HL-60 (cell line): ENCODE data around the gene ERCC8.
"Not testable (repeated sequence)": the region's sequence is repeated elsewhere in the genome, so short reads cannot be mapped to it uniquely, and the experiment has no call there.

Experiments used
- DNase-seq, 2 experiments: peaks; one replicate each; pipeline ENCODE4 v3.0.0-alpha.2; 2010 to 2020; ENCODE audit warnings: low read depth in 1 of 2, low spot score in 1 of 2
- H3K27ac ChIP-seq: fragments of 250-450 bp; sonication (Bioruptor Pico); replicated peaks from 2 replicates; pipeline ENCODE4 v1.5.1; 2020; ENCODE audit warnings: mild to moderate bottlenecking, moderate library complexity
- H3K27me3 ChIP-seq: fragments of 250-450 bp; sonication (Bioruptor Pico); 2 replicates; pipeline ENCODE4 v1.5.1; 2021; ENCODE audit warnings: mild to moderate bottlenecking, moderate library complexity; ENCODE audit not compliant: insufficient read depth, poor library complexity, severe bottlenecking
- H3K4me3 ChIP-seq: replicated peaks from 2 replicates; pipeline ENCODE4 v1.5.1; 2011; ENCODE audit warnings: mild to moderate bottlenecking, control low read depth, low read length; ENCODE audit not compliant: insufficient read depth
- GABPA ChIP-seq: IDR thresholded peaks from 2 replicates; pipeline ENCODE4 v1.6.1; 2012; ENCODE audit warnings: low read depth
- POLR2AphosphoS5 ChIP-seq: IDR thresholded peaks from 2 replicates; pipeline ENCODE4 v1.6.1; 2012; ENCODE audit warnings: low read depth
- SPI1 ChIP-seq: IDR thresholded peaks from 2 replicates; pipeline ENCODE4 v1.6.1; 2012; ENCODE audit warnings: low read depth, mild to moderate bottlenecking, borderline replicate concordance
- TF ChIP-seq, protein P1 (sequence below): IDR thresholded peaks from 2 replicates; pipeline ENCODE4 v1.6.1; 2012; ENCODE audit warnings: low read depth; ENCODE audit not compliant: insufficient replicate concordance
- TF ChIP-seq, protein P2 (sequence below): IDR thresholded peaks from one replicate; pipeline ENCODE4 v1.5.1; 2011; ENCODE audit warnings: low read length, control low read depth, inconsistent platforms; ENCODE audit not compliant: insufficient read depth

Gene ERCC8

DNA sequence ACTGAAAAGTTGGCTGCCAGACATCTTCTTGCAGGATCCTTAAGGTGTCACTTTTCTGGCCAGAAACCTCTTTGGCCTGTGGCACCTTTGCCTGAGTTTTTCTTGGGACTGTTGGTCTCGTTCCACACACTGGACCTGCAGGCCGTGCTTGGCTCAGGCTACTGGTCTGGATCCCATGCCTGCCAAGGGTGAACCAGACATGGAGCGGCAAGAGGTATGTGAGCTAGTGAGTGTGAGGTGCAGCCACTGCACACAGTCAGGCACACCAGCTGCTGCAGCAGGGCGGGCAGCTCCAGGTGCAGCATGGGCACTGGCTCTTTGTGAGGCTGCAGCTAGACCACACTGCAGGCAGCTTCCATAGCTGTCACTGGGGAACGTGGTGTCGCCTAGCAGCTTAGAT, 48.0 kb upstream of the ERCC8 start:
- TF ChIP-seq POLR2AphosphoS5: no peak
- TF ChIP-seq, protein P1, sequence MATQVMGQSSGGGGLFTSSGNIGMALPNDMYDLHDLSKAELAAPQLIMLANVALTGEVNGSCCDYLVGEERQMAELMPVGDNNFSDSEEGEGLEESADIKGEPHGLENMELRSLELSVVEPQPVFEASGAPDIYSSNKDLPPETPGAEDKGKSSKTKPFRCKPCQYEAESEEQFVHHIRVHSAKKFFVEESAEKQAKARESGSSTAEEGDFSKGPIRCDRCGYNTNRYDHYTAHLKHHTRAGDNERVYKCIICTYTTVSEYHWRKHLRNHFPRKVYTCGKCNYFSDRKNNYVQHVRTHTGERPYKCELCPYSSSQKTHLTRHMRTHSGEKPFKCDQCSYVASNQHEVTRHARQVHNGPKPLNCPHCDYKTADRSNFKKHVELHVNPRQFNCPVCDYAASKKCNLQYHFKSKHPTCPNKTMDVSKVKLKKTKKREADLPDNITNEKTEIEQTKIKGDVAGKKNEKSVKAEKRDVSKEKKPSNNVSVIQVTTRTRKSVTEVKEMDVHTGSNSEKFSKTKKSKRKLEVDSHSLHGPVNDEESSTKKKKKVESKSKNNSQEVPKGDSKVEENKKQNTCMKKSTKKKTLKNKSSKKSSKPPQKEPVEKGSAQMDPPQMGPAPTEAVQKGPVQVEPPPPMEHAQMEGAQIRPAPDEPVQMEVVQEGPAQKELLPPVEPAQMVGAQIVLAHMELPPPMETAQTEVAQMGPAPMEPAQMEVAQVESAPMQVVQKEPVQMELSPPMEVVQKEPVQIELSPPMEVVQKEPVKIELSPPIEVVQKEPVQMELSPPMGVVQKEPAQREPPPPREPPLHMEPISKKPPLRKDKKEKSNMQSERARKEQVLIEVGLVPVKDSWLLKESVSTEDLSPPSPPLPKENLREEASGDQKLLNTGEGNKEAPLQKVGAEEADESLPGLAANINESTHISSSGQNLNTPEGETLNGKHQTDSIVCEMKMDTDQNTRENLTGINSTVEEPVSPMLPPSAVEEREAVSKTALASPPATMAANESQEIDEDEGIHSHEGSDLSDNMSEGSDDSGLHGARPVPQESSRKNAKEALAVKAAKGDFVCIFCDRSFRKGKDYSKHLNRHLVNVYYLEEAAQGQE: no peak
- TF ChIP-seq GABPA: no peak
- TF ChIP-seq, protein P2, sequence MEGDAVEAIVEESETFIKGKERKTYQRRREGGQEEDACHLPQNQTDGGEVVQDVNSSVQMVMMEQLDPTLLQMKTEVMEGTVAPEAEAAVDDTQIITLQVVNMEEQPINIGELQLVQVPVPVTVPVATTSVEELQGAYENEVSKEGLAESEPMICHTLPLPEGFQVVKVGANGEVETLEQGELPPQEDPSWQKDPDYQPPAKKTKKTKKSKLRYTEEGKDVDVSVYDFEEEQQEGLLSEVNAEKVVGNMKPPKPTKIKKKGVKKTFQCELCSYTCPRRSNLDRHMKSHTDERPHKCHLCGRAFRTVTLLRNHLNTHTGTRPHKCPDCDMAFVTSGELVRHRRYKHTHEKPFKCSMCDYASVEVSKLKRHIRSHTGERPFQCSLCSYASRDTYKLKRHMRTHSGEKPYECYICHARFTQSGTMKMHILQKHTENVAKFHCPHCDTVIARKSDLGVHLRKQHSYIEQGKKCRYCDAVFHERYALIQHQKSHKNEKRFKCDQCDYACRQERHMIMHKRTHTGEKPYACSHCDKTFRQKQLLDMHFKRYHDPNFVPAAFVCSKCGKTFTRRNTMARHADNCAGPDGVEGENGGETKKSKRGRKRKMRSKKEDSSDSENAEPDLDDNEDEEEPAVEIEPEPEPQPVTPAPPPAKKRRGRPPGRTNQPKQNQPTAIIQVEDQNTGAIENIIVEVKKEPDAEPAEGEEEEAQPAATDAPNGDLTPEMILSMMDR: no peak
- TF ChIP-seq SPI1: no peak
- no peak for DNase-seq

DNA sequence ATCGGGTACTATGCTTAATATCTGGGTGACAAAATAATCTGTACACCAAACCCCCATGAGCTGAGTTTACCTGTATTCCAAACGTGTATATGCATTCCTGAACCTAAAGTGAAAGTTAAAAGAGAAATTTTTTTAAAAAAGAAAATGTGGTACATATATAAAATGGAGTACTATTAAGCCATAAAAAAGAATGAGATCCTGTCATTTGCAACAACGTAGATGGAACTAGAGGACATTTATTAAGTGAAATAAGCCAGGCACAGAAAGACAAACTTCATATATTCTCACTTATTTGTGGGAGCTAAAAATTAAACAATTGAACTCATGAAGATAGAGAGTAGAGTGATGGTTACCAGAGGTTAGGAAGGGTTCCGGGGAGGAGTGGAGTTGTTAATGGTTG, 44.9 kb upstream of the ERCC8 start:
- Histone ChIP-seq H3K27me3 (no peaks in the 10 kb centered on the region), H3K27ac (no peak overlapping the region), H3K4me3 (no peak overlapping the region)
- no peak for DNase-seq
- TF ChIP-seq SPI1 (no peak), POLR2AphosphoS5 (no peak), GABPA (no peak)
- TF ChIP-seq, protein P2: no peak
- TF ChIP-seq, protein P1: no peak

More for the DNA sequence above, 48.0 kb upstream of the ERCC8 start:
- no peak overlapping the region for H3K27ac ChIP-seq
- no peaks in the 10 kb centered on the region for H3K27me3 ChIP-seq
- no peak overlapping the region for H3K4me3 ChIP-seq

DNA sequence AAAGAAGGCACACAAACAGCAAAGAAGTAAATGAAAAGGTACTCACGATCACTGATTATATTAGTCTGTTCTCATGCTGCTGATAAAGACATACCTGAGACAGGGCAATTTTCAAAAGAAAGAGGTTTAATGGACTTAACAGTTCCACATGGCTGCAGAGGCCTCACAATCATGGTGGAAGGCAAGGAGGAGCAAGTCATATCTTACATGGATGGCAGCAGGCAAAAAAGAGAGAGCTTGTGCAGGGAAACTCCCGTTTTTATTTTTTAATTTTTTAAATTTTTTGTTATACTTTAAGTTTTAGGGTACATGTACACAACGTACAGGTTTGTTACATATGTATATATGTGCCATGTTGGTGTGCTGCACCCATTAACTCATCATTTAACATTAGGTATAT, 37.3 kb upstream of the ERCC8 start:
- not testable (repeated sequence) for H3K4me3 ChIP-seq, DNase-seq, H3K27ac ChIP-seq, H3K27me3 ChIP-seq

DNA sequence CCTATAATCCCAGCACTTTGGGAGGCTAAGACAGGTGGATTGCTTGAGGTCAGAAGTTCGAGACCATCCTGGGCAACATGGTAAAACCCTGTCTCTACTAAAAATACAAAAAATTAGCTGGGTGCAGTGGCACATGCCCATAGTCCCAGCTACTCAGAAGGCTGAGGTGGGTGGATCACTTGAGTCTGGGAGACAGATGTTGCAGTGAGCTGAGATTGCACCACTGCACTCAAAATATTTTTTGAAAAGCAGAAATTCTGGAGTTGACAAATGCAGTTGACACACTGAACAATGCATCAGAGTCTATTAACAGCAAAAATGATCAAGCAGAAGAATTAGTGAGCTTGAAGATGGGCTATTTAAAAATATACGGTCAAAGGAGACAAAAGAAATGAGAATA, 35.6 kb upstream of the ERCC8 start:
- no peak for TF ChIP-seq SPI1
- TF ChIP-seq, protein P1: no peak
- TF ChIP-seq, protein P2: no peak
- no peak for TF ChIP-seq POLR2AphosphoS5
- no peak for TF ChIP-seq GABPA
- no peak overlapping the region for H3K27ac ChIP-seq
- no peaks in the 10 kb centered on the region for H3K27me3 ChIP-seq
- H3K4me3 ChIP-seq: no peak overlapping the region
- no peak for DNase-seq
